H9 (cell line): Measurements from ENCODE around the gene UGT3A1. TPM values are rescaled to one million over a fixed set of nuclear protein-coding genes. Genes with fewer than 3 reads are reported as not detected.

Source experiments
- DNase-seq: peaks from one replicate; pipeline ENCODE4 v3.0.0-alpha.2; 2017
- H2AFZ ChIP-seq: one replicate; pipeline ENCODE4 v1.6.1; 2013; ENCODE audit warnings: mild to moderate bottlenecking, low read length, control low read depth, moderate library complexity
- H2AK5ac ChIP-seq: 2 replicates; pipeline ENCODE4 v1.6.1; 2013; ENCODE audit warnings: low read length, control low read depth, mixed read lengths; ENCODE audit not compliant: insufficient read length
- H2BK120ac ChIP-seq: one replicate; pipeline ENCODE4 v1.6.1; 2013; ENCODE audit warnings: low read depth, mild to moderate bottlenecking, low read length, control low read depth, inconsistent platforms; ENCODE audit not compliant: poor library complexity, severe bottlenecking
- H2BK12ac ChIP-seq: 2 replicates; pipeline ENCODE4 v1.6.1; 2013; ENCODE audit warnings: low read length, control low read depth, mixed read lengths, low read depth; ENCODE audit not compliant: insufficient read length
- H2BK15ac ChIP-seq: 2 replicates; pipeline ENCODE4 v1.6.1; 2013; ENCODE audit warnings: low read depth, low read length, control low read depth
- H2BK20ac ChIP-seq: one replicate; pipeline ENCODE4 v1.6.1; 2013; ENCODE audit warnings: low read depth, mild to moderate bottlenecking, low read length, control low read depth, inconsistent platforms; ENCODE audit not compliant: poor library complexity, severe bottlenecking
- H2BK5ac ChIP-seq: 2 replicates; pipeline ENCODE4 v1.6.1; 2013; ENCODE audit warnings: low read length, control low read depth, mixed read lengths; ENCODE audit not compliant: insufficient read length
- H3K14ac ChIP-seq: 2 replicates; pipeline ENCODE4 v1.6.1; 2013; ENCODE audit warnings: low read length, control low read depth; ENCODE audit not compliant: insufficient read depth
- H3K18ac ChIP-seq: 2 replicates; pipeline ENCODE4 v1.6.1; 2013; ENCODE audit warnings: low read depth, mild to moderate bottlenecking, mixed read lengths, low read length, control low read depth; ENCODE audit not compliant: insufficient read length
- H3K23ac ChIP-seq: 2 replicates; pipeline ENCODE4 v1.6.1; 2013; ENCODE audit warnings: low read length, control low read depth, mixed read lengths, low read depth; ENCODE audit not compliant: insufficient read length
- H3K23me2 ChIP-seq: 2 replicates; pipeline ENCODE4 v1.6.1; 2013; ENCODE audit warnings: low read depth, mild to moderate bottlenecking, mixed read lengths, low read length, control low read depth; ENCODE audit not compliant: insufficient read length, poor library complexity, severe bottlenecking
- H3K27ac ChIP-seq: 2 replicates; pipeline ENCODE4 v1.5.1; 2013; ENCODE audit warnings: low read length, control low read depth, mixed read lengths, low read depth; ENCODE audit not compliant: insufficient read length
- H3K27me3 ChIP-seq: 2 replicates; pipeline ENCODE4 v1.6.1; 2013; ENCODE audit warnings: low read length, control low read depth, inconsistent platforms; ENCODE audit not compliant: insufficient read depth
- H3K4ac ChIP-seq: 2 replicates; pipeline ENCODE4 v1.6.1; 2013; ENCODE audit warnings: low read depth, mild to moderate bottlenecking, control low read depth, inconsistent platforms, low read length, moderate library complexity
- H3K4me1 ChIP-seq: 2 replicates; pipeline ENCODE4 v1.6.1; 2013; ENCODE audit warnings: low read length, control low read depth, inconsistent platforms; ENCODE audit not compliant: insufficient read depth
- H3K4me2 ChIP-seq: 2 replicates; pipeline ENCODE4 v1.6.1; 2013; ENCODE audit warnings: low read length, control low read depth, mixed read lengths; ENCODE audit not compliant: insufficient read length, insufficient read depth
- H3K56ac ChIP-seq: 2 replicates; pipeline ENCODE4 v1.6.1; 2013; ENCODE audit warnings: low read depth, mild to moderate bottlenecking, mixed read lengths, low read length, control low read depth; ENCODE audit not compliant: insufficient read length
- H3K79me1 ChIP-seq: 2 replicates; pipeline ENCODE4 v1.6.1; 2013; ENCODE audit warnings: low read depth, mild to moderate bottlenecking, moderate library complexity, low read length, control low read depth, inconsistent platforms; ENCODE audit not compliant: insufficient read depth, poor library complexity, severe bottlenecking
- H3K79me2 ChIP-seq: 2 replicates; pipeline ENCODE4 v1.6.1; 2013; ENCODE audit warnings: low read length, control low read depth, inconsistent platforms; ENCODE audit not compliant: insufficient read depth
- H3K9ac ChIP-seq: 2 replicates; pipeline ENCODE4 v1.6.1; 2013; ENCODE audit warnings: low read length, control low read depth, mixed read lengths; ENCODE audit not compliant: insufficient read length; ENCODE audit errors: extremely low read depth
- H3K9me3 ChIP-seq: one replicate; pipeline ENCODE4 v1.6.1; 2013; ENCODE audit warnings: low read depth, low read length, inconsistent platforms; ENCODE audit not compliant: control insufficient read depth
- H3T11ph ChIP-seq: one replicate; pipeline ENCODE4 v1.6.1; 2013; ENCODE audit warnings: mild to moderate bottlenecking, low read length, control low read depth, inconsistent platforms
- H4K20me1 ChIP-seq: one replicate; pipeline ENCODE4 v1.6.1; 2013; ENCODE audit not compliant: control insufficient read depth, insufficient read length, insufficient read depth
- H4K5ac ChIP-seq: 2 replicates; pipeline ENCODE4 v1.6.1; 2013; ENCODE audit warnings: low read depth, mild to moderate bottlenecking, mixed read lengths, low read length, control low read depth; ENCODE audit not compliant: insufficient read length
- H4K8ac ChIP-seq: replicated peaks from 2 replicates; pipeline ENCODE4 v1.6.1; 2013; ENCODE audit warnings: low read length, control low read depth, mixed read lengths, low read depth; ENCODE audit not compliant: insufficient read length
- H4K91ac ChIP-seq: 2 replicates; pipeline ENCODE4 v1.6.1; 2013; ENCODE audit warnings: low read depth, mild to moderate bottlenecking, moderate library complexity, mixed read lengths, low read length, control low read depth; ENCODE audit not compliant: insufficient read length
- H3K27ac Mint-ChIP-seq, 3 experiments: 2 replicates in 2 of 3; 3 replicates in 1 of 3; pipeline ENCODE4 v1.8.0; 2020 to 2021; ENCODE audit warnings: mixed read lengths in 3 of 3, mild to moderate bottlenecking in 1 of 3, moderate library complexity in 1 of 3
- H3K27me3 Mint-ChIP-seq: 2 replicates; pipeline ENCODE4 v1.8.0; 2021; ENCODE audit warnings: low read depth, mild to moderate bottlenecking, moderate library complexity, mixed read lengths
- H3K36me3 Mint-ChIP-seq, 3 experiments: 2 replicates in 2 of 3; 3 replicates in 1 of 3; pipeline ENCODE4 v1.8.0; 2020 to 2021; ENCODE audit warnings: low read depth in 3 of 3, mixed read lengths in 3 of 3; ENCODE audit not compliant: insufficient read depth in 1 of 3
- H3K4me1 Mint-ChIP-seq, 2 experiments: 2 replicates each; pipeline ENCODE4 v1.8.0; 2020; ENCODE audit warnings: mixed read lengths in 2 of 2
- H3K4me3 Mint-ChIP-seq, 2 experiments: 2 replicates in 1 of 2; 3 replicates in 1 of 2; pipeline ENCODE4 v1.8.0; 2020 to 2021; ENCODE audit warnings: mild to moderate bottlenecking in 2 of 2, mixed read lengths in 2 of 2, moderate library complexity in 1 of 2
- H3K9me3 Mint-ChIP-seq, 2 experiments: 2 replicates in 1 of 2; 3 replicates in 1 of 2; pipeline ENCODE4 v1.8.0; 2020; ENCODE audit warnings: mild to moderate bottlenecking in 2 of 2, mixed read lengths in 2 of 2, moderate library complexity in 1 of 2
- CTCF ChIP-seq: fragments of 200-600 bp; sonication (generic); conservative IDR thresholded peaks from 3 replicates; pipeline ENCODE4 v1.8.0; 2021; ENCODE audit warnings: antibody characterized with exemption, mild to moderate bottlenecking
- WGBS: extraction: QIAGEN DNeasy Blood & Tissue Kit; methylation state at CpG from one replicate; pipeline ENCODE4 v1.1.7; 2013; ENCODE audit warnings: missing lambda C conversion rate, low lambda C conversion rate, mixed read lengths; ENCODE audit not compliant: insufficient read length; ENCODE audit errors: extremely low coverage; 5-methylcytosine and 5-hydroxymethylcytosine counted together
- total RNA-seq: library from RNA; stranded (reverse); gene quantifications from 2 replicates; pipeline ENCODE4 v1.2.1, GENCODE V29; 2021

The UGT3A1 gene
- total RNA-seq, 1 experiment from 2014 or later: 1.8 TPM

GRCh38 chr5:35954175-35954574, 37.0 kb downstream of the UGT3A1 start:
- Histone ChIP-seq H3K4ac (no peak overlapping the region), H2BK5ac (no peak overlapping the region), H3K27me3 (no peaks in the 10 kb centered on the region), H2AK5ac (no peak overlapping the region), H2AFZ (no peak overlapping the region), H3K4me2 (no peak overlapping the region), H3K18ac (no peak overlapping the region), H3K79me2 (no peaks in the 10 kb centered on the region), H3T11ph (no peak overlapping the region), H3K56ac (no peak overlapping the region), H3K14ac (no peak overlapping the region), H3K9me3 (no peaks in the 10 kb centered on the region), H4K20me1 (no peaks in the 10 kb centered on the region), H2BK12ac (no peak overlapping the region), H4K5ac (no peak overlapping the region), H3K4me1 (no peaks in the 10 kb centered on the region), H2BK15ac (no peak overlapping the region), H4K91ac (no peak overlapping the region), H2BK20ac (no peak overlapping the region), H3K27ac (no peak overlapping the region), H3K9ac (no peak overlapping the region), H2BK120ac (no peak overlapping the region), H3K79me1 (no peaks in the 10 kb centered on the region), H3K23me2 (no peaks in the 10 kb centered on the region), H3K23ac (no peak overlapping the region), H4K8ac (no peak overlapping the region)
- no peaks in the 10 kb centered on the region for H3K4me1 Mint-ChIP-seq
- peak; percentile 35; the same call in 2 of the 3 replicates for TF ChIP-seq CTCF
- H3K27ac Mint-ChIP-seq: no peak overlapping the region
- peak; percentile 51 for DNase-seq
- no peak overlapping the region for H3K4me3 Mint-ChIP-seq
- peaks cover 2 to 3% of the 10 kb centered on the region in 2 experiments; a peak in 4 of 5 replicates for H3K9me3 Mint-ChIP-seq
- no CpG with 5 or more reads among the region's 9 CpGs for WGBS
- peaks cover 31% of the 10 kb centered on the region for H3K27me3 Mint-ChIP-seq
- H3K36me3 Mint-ChIP-seq: no peaks in the 10 kb centered on the region
